ENCODE results near the gene SDC4. TPM values are rescaled to one million over a fixed set of nuclear protein-coding genes. Genes with fewer than 3 reads are reported as not detected.

The SDC4 gene
- 72.8 and 93.0 TPM in 2 replicates for total RNA-seq (2012; rRNA removed)

- no peaks in the 10 kb centered on the region for H3K27me3 ChIP-seq (ENCODE audit: control insufficient read depth, insufficient read depth, low read length)
- H3K9ac ChIP-seq (ENCODE audit: low read depth, low read length) = peak within 1 kb of the TSS; percentile 97
- H3K4me3 ChIP-seq (ENCODE audit: low read length) = peak within 1 kb of the TSS; percentile 92
- peak within 1 kb of the TSS; percentile 84 for H3K4me2 ChIP-seq (ENCODE audit: low read length)
- no peaks in the 10 kb centered on the region for H3K9me3 ChIP-seq (replicated peaks; ENCODE audit: low read length)
- H3K36me3 ChIP-seq (ENCODE audit: insufficient read depth, low read length) = peaks cover 23% of the 10 kb centered on the region
- peaks cover 44% of the 10 kb centered on the region for H3K4me1 ChIP-seq (ENCODE audit: control insufficient read depth, insufficient read depth, low read length)
Measured at GRCh38 chr20:45347936-45348778, at the start of gene SDC4. Gene SDC4, minus strand, starts transcription at chr20:45348424. Its CDS starts 40 bp downstream, at chr20:45348384.

- Histone ChIP-seq H3K4me1 (ENCODE audit: control insufficient read depth, insufficient read depth, low read length) (no peaks in the 10 kb centered on the region), H3K4me3 (ENCODE audit: low read length) (no peak overlapping the region), H3K36me3 (ENCODE audit: insufficient read depth, low read length) (no peaks in the 10 kb centered on the region), H3K9me3 (replicated peaks; ENCODE audit: low read length) (no peaks in the 10 kb centered on the region), H3K4me2 (ENCODE audit: low read length) (no peak overlapping the region), H3K27me3 (ENCODE audit: control insufficient read depth, insufficient read depth, low read length) (no peaks in the 10 kb centered on the region), H3K9ac (ENCODE audit: low read depth, low read length) (no peak overlapping the region)
Measured at GRCh38 chr20:45395114-45395415, 46.8 kb upstream of the SDC4 start.

DNA sequence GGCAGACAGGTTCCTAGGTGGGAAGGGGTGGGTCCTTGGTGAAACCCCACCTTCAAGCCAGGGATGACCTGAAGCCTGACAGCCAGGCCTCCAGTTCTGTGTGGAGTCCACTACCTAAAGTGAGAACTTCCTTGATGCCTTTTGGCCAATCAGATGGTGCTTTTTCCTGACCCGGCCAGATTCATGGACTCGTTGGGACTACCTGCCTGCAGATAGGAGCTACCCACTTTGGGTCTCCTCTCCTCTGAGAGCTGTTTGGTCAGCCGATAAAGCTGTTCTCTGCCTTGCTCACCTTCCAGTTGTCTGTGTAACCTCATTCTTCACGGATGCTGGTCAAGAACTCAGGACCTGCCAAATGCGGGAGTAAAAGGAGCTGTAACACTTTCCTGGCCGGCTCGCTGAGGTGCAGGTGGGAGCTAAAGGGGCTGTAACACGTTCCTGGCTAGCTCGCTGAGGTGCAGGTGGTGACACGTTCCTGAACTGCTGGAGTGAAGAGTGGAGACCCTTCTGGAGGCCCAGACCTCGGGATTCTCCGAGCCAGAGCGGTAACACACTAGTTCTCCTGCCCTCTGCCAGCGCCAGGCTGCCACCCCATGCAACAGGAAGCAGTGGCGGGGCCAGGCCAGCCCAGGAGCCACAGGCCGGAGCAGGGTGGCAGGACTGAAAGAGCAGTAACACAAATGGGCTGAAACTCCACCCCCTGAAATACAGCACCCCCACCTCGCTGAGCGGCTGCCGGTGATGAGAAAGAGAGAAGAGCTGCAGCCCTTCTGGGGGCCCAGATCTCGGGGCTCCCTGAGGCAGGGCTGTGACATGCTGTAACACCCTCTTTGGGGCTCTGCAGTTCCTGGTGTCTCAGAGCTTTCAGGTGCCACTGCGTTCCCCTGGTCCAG is 46.2 kb upstream of the SDC4 start:
- Histone ChIP-seq H3K4me3 (ENCODE audit: low read length) (no peak overlapping the region), H3K4me1 (ENCODE audit: control insufficient read depth, insufficient read depth, low read length) (no peaks in the 10 kb centered on the region), H3K36me3 (ENCODE audit: insufficient read depth, low read length) (no peaks in the 10 kb centered on the region), H3K27me3 (ENCODE audit: control insufficient read depth, insufficient read depth, low read length) (no peaks in the 10 kb centered on the region), H3K4me2 (ENCODE audit: low read length) (no peak overlapping the region), H3K9me3 (replicated peaks; ENCODE audit: low read length) (no peaks in the 10 kb centered on the region), H3K9ac (ENCODE audit: low read depth, low read length) (no peak overlapping the region)

GRCh38 chr20:45392733-45393132 is 44.5 kb upstream of the SDC4 start:
- H3K4me2 ChIP-seq (ENCODE audit: low read length) = no peak overlapping the region
- H3K9me3 ChIP-seq (replicated peaks; ENCODE audit: low read length) = no peaks in the 10 kb centered on the region
- no peaks in the 10 kb centered on the region for H3K36me3 ChIP-seq (ENCODE audit: insufficient read depth, low read length)
- H3K4me3 ChIP-seq (ENCODE audit: low read length) = no peak overlapping the region
- H3K9ac ChIP-seq (ENCODE audit: low read depth, low read length) = no peak overlapping the region
- no peaks in the 10 kb centered on the region for H3K27me3 ChIP-seq (ENCODE audit: control insufficient read depth, insufficient read depth, low read length)
- H3K4me1 ChIP-seq (ENCODE audit: control insufficient read depth, insufficient read depth, low read length) = no peaks in the 10 kb centered on the region

DNA sequence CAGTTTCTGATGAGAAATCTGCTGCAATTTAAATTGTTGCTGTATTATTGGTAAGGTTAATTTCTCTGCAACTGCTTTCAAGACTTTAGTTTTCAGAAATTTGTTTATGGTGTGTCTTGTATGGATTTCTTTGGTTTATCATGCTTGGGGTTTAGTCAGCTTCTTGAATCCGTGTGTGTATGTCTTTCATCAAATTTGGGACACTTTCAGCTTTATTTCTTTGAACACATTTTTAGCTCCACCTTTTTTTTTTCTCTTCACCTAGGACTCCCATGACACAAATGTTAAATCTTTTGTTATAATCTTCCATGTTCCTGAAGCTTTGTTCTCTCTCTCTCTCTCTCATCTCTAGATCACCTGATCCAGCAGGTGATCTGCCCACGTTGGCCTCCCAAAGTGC is 43.3 kb upstream of the SDC4 start:
- Histone ChIP-seq H3K9me3 (replicated peaks; ENCODE audit: low read length) (no peaks in the 10 kb centered on the region), H3K4me1 (ENCODE audit: control insufficient read depth, insufficient read depth, low read length) (no peaks in the 10 kb centered on the region), H3K36me3 (ENCODE audit: insufficient read depth, low read length) (no peaks in the 10 kb centered on the region), H3K9ac (ENCODE audit: low read depth, low read length) (no peak overlapping the region), H3K4me3 (ENCODE audit: low read length) (no peak overlapping the region), H3K27me3 (ENCODE audit: control insufficient read depth, insufficient read depth, low read length) (no peaks in the 10 kb centered on the region), H3K4me2 (ENCODE audit: low read length) (no peak overlapping the region)

- H3K4me2 ChIP-seq (ENCODE audit: low read length) = no peak overlapping the region
- no peaks in the 10 kb centered on the region for H3K36me3 ChIP-seq (ENCODE audit: insufficient read depth, low read length)
- H3K4me3 ChIP-seq (ENCODE audit: low read length) = no peak overlapping the region
- no peaks in the 10 kb centered on the region for H3K27me3 ChIP-seq (ENCODE audit: control insufficient read depth, insufficient read depth, low read length)
- H3K4me1 ChIP-seq (ENCODE audit: control insufficient read depth, insufficient read depth, low read length) = no peaks in the 10 kb centered on the region
- H3K9me3 ChIP-seq (replicated peaks; ENCODE audit: low read length) = no peaks in the 10 kb centered on the region
- H3K9ac ChIP-seq (ENCODE audit: low read depth, low read length) = no peak overlapping the region
Measured at GRCh38 chr20:45390931-45391330, 42.7 kb upstream of the SDC4 start.

GRCh38 chr20:45387274-45387673 is 39.0 kb upstream of the SDC4 start:
- Histone ChIP-seq H3K4me3 (ENCODE audit: low read length) (no peak overlapping the region), H3K4me1 (ENCODE audit: control insufficient read depth, insufficient read depth, low read length) (peaks cover 2% of the 10 kb centered on the region), H3K4me2 (ENCODE audit: low read length) (no peak overlapping the region), H3K9me3 (replicated peaks; ENCODE audit: low read length) (no peaks in the 10 kb centered on the region), H3K9ac (ENCODE audit: low read depth, low read length) (no peak overlapping the region), H3K36me3 (ENCODE audit: insufficient read depth, low read length) (no peaks in the 10 kb centered on the region), H3K27me3 (ENCODE audit: control insufficient read depth, insufficient read depth, low read length) (no peaks in the 10 kb centered on the region)

- no peak within 1 kb of the TSS for H3K4me3 ChIP-seq (ENCODE audit: low read length)
- no peak within 1 kb of the TSS for H3K4me2 ChIP-seq (ENCODE audit: low read length)
- H3K9me3 ChIP-seq (replicated peaks; ENCODE audit: low read length) = no peaks in the 10 kb centered on the region
- no peaks in the 10 kb centered on the region for H3K36me3 ChIP-seq (ENCODE audit: insufficient read depth, low read length)
- H3K27me3 ChIP-seq (ENCODE audit: control insufficient read depth, insufficient read depth, low read length) = no peaks in the 10 kb centered on the region
- peaks cover 5% of the 10 kb centered on the region for H3K4me1 ChIP-seq (ENCODE audit: control insufficient read depth, insufficient read depth, low read length)
- H3K9ac ChIP-seq (ENCODE audit: low read depth, low read length) = no peak within 1 kb of the TSS
Measured at GRCh38 chr20:45378191-45378590, 30.0 kb upstream of the SDC4 start, which contains the start of gene TP53TG5. Gene TP53TG5, minus strand, starts transcription at chr20:45378325. Its CDS starts 89 bp downstream, at chr20:45378236.

DNA sequence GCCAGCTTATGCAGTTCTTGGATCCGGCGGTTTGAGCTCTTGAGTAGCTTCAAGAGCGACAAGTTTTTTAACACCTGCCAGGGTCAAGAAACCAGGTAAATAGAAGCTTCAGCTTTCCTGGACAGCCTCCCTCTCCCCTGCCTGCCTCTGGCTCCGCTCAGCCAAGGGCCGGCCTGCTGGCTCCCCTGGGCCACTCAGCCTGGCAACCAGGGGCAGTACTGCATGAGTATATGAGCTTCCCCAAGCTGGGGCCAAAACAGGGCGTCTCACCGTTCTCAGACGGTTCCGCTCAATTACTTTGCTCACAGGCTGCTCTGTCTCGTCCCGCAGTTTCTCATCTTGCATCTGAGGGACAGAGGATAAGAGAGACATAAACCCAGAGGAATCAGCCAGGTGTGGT is 29.0 kb upstream of the SDC4 start:
- H3K27me3 ChIP-seq (ENCODE audit: control insufficient read depth, insufficient read depth, low read length) = no peaks in the 10 kb centered on the region
- H3K4me2 ChIP-seq (ENCODE audit: low read length) = no peak overlapping the region
- no peaks in the 10 kb centered on the region for H3K9me3 ChIP-seq (replicated peaks; ENCODE audit: low read length)
- H3K4me3 ChIP-seq (ENCODE audit: low read length) = no peak overlapping the region
- H3K4me1 ChIP-seq (ENCODE audit: control insufficient read depth, insufficient read depth, low read length) = peaks cover 7% of the 10 kb centered on the region
- no peak overlapping the region for H3K9ac ChIP-seq (ENCODE audit: low read depth, low read length)
- H3K36me3 ChIP-seq (ENCODE audit: insufficient read depth, low read length) = no peaks in the 10 kb centered on the region

DNA sequence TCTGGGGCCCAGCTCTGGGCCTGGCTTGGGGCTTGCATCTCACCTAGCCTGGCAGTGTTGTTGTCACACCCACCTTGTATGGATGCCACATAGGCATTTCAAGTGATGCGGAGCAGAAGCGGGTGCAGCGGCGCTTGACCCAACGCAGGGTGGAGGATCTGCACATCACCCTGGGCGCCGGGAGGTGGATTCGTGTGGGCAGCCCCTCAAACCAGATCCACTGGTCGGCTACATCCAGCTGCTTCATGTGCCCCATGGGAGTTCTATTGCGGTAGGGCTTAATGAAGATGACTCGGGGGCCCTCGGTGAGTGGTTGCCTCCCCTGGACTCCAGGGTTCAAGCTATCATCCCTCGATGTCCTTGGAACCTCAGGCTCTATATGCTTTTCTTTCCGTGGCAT is 26.7 kb upstream of the SDC4 start:
- no peak overlapping the region for H3K4me2 ChIP-seq (ENCODE audit: low read length)
- H3K27me3 ChIP-seq (ENCODE audit: control insufficient read depth, insufficient read depth, low read length) = no peaks in the 10 kb centered on the region
- H3K4me3 ChIP-seq (ENCODE audit: low read length) = no peak overlapping the region
- H3K9me3 ChIP-seq (replicated peaks; ENCODE audit: low read length) = no peaks in the 10 kb centered on the region
- no peak overlapping the region for H3K9ac ChIP-seq (ENCODE audit: low read depth, low read length)
- H3K4me1 ChIP-seq (ENCODE audit: control insufficient read depth, insufficient read depth, low read length) = peaks cover 7% of the 10 kb centered on the region
- H3K36me3 ChIP-seq (ENCODE audit: insufficient read depth, low read length) = no peaks in the 10 kb centered on the region

DNA sequence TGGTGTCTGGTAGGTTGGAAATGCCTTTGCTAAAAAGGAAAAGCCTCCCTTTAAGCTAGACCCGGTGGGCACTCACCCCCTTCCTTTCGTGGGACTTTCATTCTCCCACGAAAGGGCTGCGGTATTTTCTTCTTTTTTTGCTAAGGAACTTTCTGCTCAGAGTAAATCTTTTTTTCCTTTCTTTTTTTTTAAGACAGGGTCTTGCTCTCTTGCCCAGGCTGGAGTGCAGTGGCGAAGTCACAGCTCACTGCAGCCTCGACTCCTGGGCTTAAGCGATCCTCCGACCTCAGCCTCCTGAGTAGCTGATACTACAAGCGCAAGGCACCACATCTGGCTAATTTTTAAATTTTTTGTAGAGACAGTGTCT is 25.9 kb upstream of the SDC4 start:
- Histone ChIP-seq H3K4me1 (ENCODE audit: control insufficient read depth, insufficient read depth, low read length) (peaks cover 7% of the 10 kb centered on the region), H3K36me3 (ENCODE audit: insufficient read depth, low read length) (no peaks in the 10 kb centered on the region), H3K4me3 (ENCODE audit: low read length) (no peak overlapping the region), H3K9me3 (replicated peaks; ENCODE audit: low read length) (no peaks in the 10 kb centered on the region), H3K27me3 (ENCODE audit: control insufficient read depth, insufficient read depth, low read length) (no peaks in the 10 kb centered on the region), H3K4me2 (ENCODE audit: low read length) (peak overlapping the region; percentile 83), H3K9ac (ENCODE audit: low read depth, low read length) (no peak overlapping the region)

All from skeletal muscle satellite cell (primary cell).